ENCODE measurements around the gene CCL21.

DNA sequence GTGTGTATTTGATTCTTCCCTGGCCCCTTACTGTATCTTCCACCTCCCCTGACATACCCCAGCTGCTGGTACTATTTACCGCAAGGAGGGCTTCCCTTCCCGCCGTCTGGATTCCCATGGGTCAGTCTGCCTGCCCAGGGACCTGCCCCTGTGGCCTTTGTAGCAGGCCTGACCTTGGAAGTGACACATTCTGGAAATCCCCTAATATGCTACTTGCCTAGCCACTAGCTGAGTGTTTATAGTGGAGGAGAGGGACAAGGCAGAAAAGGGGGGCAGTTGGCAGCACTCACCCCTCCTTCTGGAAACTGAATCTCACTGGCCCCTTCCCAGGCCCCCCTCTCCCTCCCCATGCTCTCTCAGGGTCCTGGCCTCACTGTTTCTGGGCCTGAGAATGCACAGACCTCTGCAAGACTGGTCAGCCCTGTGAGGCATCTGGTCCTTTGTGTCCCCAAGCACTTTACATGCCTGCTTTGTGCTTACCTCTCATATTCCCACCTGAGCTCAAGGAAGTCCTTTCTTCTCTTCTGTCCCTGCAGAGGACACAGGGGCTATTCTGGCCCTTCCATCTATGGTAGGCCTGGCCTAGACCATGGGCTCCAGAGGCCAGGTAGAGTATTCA is 8.2 kb upstream of the CCL21 start:
- TF ChIP-seq, protein P1, sequence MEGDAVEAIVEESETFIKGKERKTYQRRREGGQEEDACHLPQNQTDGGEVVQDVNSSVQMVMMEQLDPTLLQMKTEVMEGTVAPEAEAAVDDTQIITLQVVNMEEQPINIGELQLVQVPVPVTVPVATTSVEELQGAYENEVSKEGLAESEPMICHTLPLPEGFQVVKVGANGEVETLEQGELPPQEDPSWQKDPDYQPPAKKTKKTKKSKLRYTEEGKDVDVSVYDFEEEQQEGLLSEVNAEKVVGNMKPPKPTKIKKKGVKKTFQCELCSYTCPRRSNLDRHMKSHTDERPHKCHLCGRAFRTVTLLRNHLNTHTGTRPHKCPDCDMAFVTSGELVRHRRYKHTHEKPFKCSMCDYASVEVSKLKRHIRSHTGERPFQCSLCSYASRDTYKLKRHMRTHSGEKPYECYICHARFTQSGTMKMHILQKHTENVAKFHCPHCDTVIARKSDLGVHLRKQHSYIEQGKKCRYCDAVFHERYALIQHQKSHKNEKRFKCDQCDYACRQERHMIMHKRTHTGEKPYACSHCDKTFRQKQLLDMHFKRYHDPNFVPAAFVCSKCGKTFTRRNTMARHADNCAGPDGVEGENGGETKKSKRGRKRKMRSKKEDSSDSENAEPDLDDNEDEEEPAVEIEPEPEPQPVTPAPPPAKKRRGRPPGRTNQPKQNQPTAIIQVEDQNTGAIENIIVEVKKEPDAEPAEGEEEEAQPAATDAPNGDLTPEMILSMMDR (IDR thresholded peaks at IDR 0.05; ENCODE audit: poor library complexity, severe bottlenecking), result no peak
- TF ChIP-seq EZH2 (IDR thresholded peaks at IDR 0.05; ENCODE audit: borderline replicate concordance, insufficient read depth, low read length, poor library complexity, severe bottlenecking) (no peak), EP300 (conservative IDR thresholded peaks at IDR 0.05; ENCODE audit: poor library complexity, severe bottlenecking) (no peak), RAD21 (conservative IDR thresholded peaks at IDR 0.05) (no peak), POLR2AphosphoS5 (IDR thresholded peaks at IDR 0.05) (no peak), SMC3 (conservative IDR thresholded peaks at IDR 0.05; ENCODE audit: poor library complexity) (no peak), MXI1 (conservative IDR thresholded peaks at IDR 0.05; ENCODE audit: poor library complexity, severe bottlenecking) (no peak)
- TF ChIP-seq, protein P2, sequence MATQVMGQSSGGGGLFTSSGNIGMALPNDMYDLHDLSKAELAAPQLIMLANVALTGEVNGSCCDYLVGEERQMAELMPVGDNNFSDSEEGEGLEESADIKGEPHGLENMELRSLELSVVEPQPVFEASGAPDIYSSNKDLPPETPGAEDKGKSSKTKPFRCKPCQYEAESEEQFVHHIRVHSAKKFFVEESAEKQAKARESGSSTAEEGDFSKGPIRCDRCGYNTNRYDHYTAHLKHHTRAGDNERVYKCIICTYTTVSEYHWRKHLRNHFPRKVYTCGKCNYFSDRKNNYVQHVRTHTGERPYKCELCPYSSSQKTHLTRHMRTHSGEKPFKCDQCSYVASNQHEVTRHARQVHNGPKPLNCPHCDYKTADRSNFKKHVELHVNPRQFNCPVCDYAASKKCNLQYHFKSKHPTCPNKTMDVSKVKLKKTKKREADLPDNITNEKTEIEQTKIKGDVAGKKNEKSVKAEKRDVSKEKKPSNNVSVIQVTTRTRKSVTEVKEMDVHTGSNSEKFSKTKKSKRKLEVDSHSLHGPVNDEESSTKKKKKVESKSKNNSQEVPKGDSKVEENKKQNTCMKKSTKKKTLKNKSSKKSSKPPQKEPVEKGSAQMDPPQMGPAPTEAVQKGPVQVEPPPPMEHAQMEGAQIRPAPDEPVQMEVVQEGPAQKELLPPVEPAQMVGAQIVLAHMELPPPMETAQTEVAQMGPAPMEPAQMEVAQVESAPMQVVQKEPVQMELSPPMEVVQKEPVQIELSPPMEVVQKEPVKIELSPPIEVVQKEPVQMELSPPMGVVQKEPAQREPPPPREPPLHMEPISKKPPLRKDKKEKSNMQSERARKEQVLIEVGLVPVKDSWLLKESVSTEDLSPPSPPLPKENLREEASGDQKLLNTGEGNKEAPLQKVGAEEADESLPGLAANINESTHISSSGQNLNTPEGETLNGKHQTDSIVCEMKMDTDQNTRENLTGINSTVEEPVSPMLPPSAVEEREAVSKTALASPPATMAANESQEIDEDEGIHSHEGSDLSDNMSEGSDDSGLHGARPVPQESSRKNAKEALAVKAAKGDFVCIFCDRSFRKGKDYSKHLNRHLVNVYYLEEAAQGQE (IDR thresholded peaks at IDR 0.05; ENCODE audit: borderline replicate concordance), result no peak

Data from neural cell (in vitro differentiated cells).